8988T (cell line): Measurements from ENCODE around the gene MILR1.
"Not testable (repeated sequence)": the region's sequence is repeated elsewhere in the genome, so short reads cannot be mapped to it uniquely, and the experiment has no call there.

Source experiments
- DNase-seq: peaks from one replicate; pipeline ENCODE4 v3.0.0; 2011

Gene MILR1

DNA sequence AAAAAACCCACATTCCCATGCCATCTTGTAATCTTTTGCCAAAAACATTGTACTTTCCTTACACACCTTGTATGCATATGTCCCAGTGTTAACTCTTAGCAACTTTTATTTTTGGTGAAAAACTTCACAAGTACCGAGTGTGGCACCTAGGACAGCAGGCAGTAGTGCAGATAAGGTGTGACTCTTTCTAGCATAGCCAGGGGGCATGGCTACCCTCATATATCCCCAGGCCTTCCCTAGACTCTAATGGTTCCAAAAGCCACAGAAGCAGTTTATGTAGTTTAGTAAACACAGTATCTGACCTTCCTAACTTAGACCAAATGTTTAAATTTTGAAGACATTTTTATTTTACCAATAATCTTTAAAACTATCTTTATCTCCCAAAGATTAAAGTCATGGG, 20.5 kb upstream of the MILR1 start:
- DNase-seq, result no peak

DNA sequence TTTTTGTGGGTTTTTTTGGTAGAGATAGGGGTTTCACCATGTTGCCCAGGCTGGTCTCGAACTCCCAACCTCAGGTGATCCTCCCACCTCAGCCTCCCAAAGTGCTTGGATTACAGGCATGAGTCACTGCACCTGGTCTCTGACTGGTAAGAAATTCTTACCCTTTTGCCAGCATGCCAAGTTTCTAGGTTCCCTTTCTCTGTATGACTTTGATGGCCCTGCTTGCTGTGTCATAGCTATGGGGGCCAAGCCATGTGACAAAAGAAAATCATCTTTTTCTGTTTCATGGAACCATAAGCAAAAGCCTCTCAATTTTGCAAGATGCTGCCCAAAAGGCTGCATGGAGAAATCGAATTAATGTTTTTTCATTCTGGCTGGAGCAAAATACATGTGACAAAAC, 18.9 kb upstream of the MILR1 start:
- not testable (repeated sequence) for DNase-seq

DNA sequence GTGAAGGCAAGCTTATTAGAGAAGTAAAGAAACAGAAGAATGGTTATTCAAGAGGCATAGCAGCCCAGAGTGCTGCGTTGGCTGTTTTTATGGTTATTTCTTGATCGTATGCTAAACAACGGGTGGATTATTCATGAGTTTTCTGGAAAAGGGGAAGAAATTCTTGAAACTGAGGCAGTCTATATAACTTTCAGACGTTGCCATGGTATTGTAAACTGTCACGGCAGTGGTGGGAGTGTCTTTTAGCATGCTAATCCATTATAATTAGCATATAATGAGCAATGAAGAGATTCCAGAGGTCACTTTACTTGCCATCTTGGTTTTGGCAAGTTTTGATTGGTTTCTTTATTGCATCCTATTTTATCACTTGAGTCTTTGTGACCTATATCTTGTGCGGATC, 17.4 kb upstream of the MILR1 start:
- DNase-seq, result no peak

DNA sequence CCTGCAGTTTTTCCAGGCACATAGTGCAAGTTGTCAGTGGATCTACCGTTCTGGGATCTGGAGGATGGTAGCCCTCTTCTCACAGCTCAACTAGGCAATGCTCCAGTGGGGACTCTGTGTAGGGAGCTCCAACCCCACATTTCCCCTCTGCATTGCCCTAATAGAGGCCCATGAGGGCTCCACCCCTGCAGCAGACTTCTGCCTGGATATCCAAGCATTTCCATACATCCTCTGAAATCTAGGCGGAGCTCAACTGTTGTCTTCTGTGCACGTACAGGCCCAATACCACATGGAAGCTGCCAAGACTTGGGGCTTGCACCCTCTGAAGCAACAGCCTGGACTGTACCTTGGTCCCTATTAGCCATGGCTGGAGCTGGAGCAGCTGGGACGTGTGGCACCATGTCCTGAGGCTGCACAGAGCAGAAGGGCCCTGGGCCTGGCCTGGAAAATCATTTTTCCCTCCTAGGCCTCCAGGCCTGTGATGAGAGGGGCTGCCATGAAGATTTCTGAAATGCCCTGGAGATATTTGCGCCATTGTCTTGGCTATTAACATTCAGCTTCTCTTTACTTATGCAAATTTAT, 10.9 kb upstream of the MILR1 start:
- DNase-seq, result no peak

DNA sequence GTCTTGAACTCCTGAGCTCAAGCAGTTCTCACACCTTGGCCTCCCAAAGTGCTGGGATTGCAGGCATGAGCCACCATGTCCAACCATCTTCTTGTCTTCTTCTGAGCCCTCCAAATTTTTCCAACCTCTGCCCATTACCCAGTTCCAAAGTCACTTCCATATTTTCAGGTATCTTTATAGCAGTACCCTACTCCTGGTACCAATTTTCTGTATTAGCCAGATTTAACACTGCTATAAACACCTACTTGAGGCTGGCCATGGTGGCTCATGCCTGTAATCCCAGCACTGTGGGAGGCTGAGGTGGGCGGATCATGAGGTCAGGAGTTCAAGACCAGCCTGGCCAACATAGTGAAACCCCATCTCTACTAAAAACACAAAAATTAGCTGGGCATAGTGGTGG, 9.4 kb upstream of the MILR1 start:
- not testable (repeated sequence) for DNase-seq

DNA sequence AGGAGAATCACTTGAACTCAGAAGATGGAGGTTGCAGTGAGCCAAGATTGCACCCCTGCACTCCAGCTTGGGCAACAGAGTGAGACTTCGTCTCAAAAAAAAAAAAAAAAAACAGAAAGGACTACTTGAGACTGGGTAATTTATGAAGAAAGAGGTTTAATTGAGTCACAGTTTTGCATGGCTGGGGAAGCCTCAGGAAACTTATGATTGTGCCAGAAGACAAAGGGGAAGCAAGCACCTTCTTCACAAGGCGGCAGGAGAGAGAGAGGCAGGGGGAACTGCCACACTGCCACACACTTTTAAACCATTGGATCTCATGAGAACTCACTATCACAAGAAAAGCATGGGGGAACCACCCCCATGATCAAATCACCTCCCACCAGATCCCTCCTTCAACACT, 9.0 kb upstream of the MILR1 start:
- no peak for DNase-seq

DNA sequence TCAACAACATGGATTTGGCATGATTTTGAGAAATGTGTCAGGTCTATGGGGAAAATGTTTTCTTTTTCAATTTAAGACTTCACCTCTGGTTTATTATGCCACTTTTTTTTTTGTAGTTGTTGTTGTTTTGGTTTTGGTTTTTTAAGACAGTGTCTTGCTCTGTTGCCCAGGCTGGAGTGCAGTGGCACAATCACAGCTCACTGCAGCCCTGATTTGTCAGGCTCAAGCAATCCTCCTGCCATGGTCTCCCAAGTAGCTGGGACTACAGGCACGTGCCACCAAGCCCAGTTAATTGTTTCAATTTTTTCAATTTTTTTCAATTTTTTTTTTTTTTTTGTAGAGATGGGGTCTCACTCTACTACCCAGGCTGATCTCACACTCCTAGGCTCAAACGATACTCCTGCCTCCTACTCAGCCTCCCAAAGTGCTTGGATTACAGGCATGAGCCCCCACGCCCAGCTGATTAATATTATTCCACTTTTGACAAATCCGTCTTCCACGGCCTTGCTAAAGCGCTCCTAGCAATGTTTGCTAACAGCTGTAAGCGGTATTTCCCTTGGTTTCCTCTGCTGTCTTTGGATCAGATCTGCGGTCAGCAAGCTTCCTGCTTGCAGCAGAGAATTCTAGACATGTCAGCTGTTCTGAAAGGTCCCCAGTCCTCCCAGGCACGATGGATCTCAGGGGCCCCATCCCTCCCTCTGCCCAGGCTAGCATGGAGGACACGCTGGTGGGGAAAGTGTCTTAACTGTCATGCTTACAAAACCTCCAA, 7.0 kb upstream of the MILR1 start:
- no peak for DNase-seq

DNA sequence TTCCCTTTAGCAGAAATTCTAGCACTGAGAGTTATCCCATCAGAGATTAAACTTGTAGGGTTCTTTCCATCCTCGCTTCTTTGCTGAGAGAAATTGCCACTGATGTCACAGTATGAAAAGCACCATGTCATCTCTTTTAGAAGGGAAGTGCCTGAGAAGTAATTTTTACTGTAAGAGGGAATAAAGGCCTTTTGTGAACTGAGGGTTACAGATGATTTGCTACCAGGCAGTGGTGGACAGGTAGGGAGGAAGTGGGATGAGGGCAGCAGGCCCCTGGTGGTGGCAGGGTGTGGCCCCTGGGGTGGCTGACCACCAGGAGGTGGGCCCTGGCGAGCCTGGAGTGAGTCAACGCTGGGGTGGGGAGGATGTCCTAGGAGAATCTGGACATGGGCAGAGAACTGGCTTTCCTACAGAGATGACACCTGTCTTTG, 6.4 kb upstream of the MILR1 start:
- no peak for DNase-seq

DNA sequence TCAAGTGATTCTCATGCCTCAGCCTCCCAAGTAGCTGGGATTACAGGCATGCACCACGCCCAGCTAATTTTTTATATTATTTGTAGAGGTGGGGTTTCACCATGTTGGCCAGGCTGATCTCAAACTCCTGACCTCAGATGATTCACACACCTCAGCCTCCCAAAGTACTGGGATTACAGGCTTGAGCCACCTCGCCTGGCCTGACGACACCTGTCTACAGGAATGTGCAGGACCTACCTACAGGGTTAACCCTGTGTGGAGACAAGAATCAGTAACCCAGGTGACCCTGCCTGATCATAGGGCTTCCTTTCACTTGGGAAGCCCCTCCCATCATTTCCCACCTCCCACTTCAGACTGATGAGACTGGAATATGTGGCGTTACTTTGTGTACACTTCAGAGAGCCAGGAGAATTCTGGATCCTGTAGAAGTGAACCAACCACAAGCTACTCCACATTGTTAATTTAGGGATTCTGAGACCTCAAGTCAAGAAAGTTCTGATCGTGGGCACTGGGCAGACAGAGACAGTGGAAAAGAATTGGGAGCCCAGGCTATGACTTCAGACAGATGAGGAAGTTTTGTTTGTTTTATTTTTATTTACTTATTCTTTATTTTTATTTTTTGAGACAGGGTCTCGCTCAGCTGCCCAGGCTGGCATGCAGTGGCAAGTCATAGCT, 5.7 kb upstream of the MILR1 start:
- DNase-seq, result no peak

DNA sequence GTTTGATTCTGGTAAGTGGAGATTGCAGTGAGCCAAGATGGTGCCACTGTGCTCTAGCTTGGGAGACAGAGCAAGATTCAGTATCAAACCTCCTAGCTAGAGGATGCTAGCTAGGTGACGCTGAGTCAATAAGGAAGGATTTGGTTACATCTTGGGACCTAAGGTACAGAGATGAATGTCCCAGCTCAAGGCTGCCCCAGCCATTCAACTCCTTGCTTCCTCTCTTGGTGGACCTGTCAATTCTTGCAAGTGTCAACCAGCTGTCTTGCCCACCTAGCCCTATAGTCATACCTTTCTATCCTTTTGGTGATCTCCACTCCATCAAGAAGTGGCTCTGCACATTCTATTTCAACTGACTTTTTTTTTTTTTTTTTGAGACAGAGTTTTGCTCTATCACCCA, 1.4 kb upstream of the MILR1 start:
- DNase-seq, result no peak

DNA sequence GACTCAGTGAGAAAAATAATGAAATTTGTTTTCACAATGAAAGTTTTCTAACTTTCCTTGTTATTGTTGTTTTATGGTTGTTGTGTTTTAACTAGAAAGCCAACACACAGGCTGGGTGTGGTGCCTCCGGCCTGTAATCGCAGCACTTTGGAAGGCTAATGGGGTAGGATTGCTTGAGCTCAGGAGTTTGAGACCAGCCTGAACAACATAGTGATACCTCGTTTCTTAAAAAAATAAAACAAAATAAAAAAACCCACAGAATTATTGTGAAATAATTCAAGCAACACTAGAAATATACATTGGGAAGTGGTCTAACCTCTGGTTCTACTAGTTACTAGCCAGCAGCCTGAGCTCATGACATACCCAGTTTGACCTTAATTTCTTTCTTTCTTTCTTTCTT, 630 bp downstream of the MILR1 start:
- no peak for DNase-seq

DNA sequence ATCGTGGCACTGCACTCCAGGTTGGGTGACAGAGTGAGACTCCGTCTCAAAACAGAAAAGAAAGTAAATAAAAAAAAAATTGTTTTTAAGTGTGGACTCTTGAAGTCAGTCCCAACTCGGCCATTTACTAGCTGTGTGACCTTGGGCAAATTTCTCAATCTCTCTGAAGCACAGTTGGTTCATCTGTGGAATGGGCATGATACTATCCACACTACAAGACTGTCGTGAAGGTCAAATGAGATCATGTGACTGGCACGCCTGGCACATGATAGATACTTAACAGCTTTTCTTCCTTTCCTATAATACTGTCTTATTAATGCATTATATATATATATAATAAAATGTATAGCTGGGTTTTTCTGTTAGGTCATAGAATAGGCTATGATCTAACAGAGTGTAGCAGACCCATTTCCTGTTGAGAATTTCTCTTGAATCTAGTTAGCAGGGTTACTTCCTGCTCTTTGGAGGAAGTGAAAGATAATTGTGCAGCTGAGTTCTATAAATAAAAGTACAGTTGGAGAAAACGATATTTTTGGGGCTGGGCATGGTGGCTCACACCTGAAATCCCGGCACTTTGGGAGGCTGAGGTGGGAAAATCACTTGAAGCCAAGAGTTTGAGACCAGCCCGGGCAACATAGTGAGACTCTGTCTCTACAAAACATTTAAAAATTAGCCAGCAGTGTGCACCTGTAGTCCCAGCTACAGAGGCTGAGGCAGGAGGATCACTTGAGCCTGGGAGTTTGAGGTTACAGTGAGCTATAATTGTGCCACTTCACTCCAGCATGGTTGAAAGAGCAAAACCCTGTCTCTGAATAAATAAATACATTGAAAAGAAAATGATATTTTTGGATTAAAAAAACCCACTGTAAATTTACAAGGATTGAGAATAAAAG, 7.3 kb downstream of the MILR1 start:
- DNase-seq, result no peak

DNA sequence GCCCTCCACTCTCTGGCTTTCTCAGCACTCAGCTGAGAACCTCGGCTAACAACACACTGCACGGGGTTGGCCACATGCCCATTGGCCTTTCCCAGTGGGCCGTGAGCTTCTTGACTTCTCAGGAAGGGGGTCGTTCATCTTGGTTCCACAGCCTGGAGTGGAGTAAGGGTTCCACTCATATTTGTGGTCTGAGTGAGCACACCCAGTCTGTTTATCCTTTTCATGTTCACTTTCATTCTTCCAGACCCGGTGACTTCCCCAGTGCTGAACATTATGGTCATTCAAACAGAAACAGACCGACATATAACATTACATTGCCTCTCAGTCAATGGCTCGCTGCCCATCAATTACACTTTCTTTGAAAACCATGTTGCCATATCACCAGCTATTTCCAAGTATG, 8.2 kb downstream of the MILR1 start:
- no peak for DNase-seq

DNA sequence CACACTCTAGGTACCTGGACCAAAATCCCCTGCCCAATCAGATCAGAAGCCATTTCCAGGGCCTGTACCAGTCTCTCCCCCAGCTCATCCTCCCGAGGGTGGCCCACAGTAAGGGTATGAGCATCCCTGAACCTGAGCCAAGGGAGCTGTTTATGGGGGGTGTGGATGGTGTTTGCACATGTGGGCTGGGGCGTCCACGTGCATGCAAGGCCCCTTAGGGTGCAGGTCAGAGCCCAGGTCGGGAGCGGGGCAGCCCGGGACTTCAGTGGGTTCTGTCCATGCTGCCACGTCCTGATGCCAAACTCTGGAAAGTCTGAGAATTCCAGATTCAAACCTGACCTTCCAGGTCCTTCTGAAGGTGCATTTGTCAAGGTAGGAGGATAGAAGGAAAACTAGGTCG, 9.8 kb downstream of the MILR1 start:
- DNase-seq, result no peak

DNA sequence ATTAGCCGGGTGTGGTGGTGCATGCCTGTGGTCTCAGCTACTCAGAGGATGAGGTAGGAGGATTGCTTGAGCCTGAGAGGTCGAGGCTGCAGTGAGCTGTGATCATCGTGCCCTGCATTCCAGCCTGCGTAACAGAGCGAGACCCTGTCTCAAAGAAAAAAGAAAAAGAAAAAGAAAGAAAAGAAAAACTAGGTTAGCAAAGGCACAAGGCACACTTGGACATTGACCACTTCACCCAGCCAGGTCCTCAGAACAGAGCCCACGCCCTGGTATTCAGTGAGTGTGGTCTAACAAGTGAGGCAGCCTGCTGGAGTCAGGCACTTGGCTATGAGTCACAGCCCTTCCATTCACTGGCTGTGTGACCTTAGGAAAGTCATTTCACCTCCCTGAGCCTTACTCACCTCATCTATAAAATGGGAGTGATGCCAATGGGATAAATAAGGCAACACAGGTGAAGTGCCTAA, 10.4 kb downstream of the MILR1 start:
- no peak for DNase-seq

DNA sequence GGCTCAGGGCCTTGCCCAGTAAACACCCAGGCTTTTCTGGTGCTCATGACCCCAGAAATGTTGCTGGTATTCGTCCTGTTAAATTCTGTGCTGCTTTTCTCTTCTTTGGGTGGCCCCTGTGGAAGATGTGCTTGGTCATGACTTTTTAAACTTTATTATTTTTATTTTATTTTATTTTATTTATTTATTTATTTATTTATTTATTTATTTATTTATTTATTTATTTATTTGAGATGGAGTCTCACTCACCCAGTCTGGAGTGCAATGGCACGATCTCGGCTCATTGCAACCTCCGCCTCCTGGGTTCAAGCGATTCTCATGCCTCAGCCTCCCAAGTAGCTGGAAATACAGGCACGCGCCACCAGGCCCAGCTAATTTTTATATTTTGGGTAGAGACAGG, 10.9 kb downstream of the MILR1 start:
- not testable (repeated sequence) for DNase-seq

DNA sequence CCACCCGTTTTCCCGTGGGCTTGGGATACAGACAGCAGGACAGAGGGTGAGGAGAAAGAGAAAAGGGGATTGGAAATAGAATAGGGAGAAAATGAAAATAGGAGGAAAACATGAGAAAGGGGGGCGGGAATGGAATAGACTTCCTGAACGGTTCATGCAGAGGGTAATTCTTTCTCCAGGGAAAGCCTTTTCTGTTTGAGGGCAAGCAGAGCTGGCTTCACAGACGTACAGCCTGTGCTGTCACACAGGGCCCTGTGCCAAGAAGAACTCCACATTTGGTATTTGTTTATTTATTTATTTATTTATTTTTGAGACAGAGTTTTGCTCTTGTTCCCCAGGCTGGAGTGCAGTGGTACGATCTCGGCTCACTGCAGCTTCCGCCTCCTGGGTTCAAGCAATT, 12.0 kb downstream of the MILR1 start:
- no peak for DNase-seq

DNA sequence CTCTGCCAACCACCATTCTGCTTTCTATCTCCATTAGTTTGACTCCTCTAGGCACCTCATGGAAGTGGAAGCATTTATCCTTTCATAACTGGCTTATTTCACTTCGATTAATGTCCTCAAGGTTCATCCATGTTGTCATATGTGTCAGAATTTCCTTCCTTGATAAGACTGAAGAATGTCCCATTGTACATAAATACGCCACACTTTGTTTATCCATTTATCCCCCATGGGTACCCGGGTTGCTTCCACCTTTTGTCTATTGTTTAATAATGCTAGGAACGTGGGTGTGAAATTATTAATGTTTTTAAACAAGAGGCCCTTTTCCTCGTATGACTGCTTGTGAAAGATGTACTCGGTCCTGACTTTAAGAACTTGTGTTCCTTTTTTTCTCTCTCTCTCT, 12.9 kb downstream of the MILR1 start:
- no peak for DNase-seq

DNA sequence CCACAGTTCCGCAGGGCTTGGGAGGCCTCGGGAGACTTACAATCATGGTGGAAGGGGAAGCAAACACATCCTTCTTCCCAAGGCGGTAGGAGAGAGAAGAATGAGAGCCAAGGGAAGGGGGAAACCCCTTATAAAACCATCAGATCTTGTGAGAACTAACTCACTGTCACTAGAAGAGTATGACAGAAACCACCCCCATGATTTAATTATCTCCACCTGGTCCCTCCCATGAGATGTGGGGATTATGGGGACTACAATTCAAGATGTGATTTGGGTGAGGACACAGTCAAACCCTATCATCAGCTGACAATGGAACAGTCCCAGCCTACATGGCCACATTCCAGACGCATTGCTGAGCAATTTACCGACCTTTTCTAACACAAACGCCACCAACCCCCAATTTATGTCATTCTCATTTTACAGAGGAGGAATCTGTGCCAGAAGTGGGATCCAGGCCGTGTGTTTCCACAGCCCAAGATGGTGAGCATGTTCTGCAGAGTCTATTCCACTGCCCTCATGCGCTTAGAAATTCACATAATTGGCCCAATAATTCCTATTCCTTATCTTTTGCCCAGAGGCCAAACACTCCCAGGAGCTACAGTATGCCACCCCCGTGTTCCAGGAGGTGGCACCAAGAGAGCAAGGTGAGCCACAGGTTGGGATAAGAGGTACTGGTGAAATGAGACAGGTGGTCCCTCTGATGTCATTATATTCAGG, 17.3 kb downstream of the MILR1 start:
- DNase-seq, result no peak

DNA sequence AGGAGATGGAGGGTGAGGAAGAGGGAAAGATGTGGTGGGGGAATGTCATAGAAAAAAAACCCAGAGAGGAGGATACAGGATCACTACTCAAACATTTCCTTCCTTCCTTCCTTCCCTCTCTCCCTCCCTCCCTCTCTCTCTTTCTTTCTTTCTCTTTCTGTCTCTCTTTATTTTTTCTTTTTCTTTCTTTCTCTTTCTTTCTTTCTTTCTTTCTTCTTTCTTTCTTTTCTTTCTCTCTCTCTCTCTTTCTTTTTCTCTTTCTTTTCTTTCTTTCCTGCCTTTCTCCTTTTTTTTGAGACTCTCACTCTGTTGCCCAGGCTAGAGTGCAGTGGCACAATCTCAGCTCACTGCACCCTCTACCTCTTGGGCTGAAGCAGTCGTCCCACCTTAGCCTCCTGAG, 17.9 kb downstream of the MILR1 start:
- DNase-seq, result not testable (repeated sequence)

DNA sequence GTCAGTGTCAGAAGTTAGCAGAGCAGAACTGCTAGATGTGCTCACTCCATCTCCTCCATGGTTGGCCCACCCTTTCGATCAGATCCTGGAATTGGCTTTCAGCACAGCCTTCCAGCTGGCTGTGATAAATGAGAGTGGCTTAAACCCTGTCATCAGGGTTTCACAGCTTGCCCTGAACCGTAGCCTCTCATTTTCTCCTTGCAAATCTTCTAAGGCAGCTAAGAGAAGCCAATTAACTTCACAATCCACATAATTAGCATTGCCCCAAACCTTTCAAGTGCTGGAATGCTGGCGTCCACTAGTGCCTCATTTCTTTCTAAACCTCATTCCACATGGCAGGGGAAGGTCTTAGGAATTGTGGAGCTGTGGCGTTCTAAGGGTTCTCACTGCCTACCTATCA, 21.7 kb downstream of the MILR1 start:
- DNase-seq, result no peak

DNA sequence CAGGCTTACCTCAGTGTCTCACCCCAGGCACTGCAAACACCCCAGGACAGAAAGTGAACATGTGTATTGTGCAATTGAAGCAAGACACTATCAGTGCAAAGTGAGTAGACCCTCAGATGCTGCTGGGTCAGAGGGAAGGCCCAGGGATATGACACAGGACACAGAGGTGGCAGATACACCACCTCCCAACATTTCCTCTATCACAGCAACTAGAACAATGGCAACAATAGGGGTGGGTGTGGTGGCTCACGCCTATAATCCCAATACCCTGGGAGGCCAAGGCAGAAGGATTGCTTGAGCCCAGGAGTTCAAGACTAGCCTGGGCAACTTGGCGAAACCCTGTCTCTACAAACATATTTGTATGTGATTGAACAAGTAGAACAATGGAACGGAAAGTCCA, 22.5 kb downstream of the MILR1 start:
- DNase-seq, result no peak

DNA sequence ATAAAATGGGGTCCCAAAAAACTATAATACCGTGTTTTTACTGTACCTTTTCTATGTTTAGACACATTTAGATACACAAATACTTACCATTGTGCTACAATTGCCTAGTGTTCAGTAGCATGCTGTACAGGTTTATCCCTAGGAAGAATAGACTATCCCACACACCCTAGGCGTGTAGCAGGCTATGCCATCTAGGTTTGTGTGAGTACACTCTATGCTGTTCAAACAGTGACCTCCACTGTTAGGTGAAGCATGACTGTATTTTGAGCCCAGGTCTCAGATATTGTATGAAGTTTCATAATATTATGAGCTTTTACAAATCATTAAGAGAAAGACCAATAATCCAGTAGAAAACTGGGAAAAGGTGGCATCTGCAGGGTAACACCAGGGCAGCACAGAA, 23.6 kb downstream of the MILR1 start:
- DNase-seq, result no peak
